GM21423 (cell line): ENCODE results near the gene NRG3.

Experiments
- ATAC-seq: cut with Tn5 transposase; IDR thresholded peaks from one replicate; pipeline ENCODE4 v1.9.1; 2021; ENCODE audit warnings: mild to moderate bottlenecking, moderate library complexity; ENCODE audit not compliant: unreplicated experiment

NRG3 gene

DNA sequence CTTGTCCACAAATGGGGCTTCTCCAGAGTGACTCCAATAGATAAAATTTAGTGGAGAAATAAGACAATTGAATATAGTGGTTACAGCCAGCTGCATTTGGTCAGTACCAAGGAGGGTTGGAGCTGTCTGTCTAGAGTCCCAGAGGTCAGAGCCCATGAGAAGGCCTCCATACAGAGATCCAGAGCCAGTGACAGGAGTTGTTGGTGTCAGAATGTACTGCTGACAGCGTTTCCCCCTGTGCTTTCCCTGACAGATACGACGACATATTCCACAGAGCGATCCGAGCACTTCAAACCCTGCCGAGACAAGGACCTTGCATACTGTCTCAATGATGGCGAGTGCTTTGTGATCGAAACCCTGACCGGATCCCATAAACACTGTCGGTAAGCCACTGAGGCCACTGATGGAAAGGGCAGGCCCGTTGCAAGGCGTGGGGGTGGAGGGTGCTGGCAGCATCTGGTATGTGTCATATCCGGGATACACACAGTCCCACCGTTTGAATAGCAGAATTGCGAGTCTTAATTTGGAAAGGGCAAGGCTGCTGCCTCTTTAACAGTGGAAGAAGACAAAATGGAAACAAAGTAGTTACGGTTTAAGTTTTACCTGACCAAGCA is 483.6 kb downstream of the NRG3 start:
- no peak for ATAC-seq

DNA sequence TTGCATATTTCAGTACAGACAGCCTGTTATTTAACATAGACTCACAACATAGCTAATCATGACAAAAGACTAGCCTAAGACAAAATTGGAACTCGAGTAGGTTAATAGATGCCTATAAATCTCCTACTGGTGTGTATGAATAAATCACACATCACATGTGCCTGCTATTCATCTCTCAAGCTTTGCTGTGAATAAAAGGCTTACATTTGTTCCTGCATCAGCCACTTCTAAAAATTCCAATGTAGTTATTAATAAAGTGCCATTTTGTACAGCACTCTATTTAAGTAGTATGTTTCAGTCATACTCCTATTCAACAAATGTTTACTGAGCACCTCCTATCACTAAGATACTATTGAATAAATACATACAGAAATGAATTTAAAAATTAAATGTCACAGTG is 486.3 kb downstream of the NRG3 start:
- ATAC-seq: no peak

DNA sequence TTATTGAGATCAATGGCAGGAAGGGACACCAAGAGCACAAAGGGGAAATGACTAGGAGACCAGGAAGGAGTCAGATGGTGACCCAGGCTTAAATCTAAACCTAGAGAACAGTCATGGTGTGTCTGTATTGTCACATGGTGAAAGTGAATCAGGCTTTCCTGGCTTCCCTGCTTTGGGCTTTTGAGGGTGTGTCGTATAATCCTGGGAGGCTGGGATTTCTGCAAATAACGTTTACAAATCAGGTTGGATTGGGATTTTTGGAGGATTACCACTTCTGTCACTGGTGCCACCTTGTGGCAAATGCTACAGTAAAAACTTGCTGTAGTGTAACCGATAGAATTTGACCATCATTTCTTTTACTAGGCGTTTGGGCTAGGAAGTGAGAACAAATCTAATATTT is 502.6 kb downstream of the NRG3 start:
- no peak for ATAC-seq

DNA sequence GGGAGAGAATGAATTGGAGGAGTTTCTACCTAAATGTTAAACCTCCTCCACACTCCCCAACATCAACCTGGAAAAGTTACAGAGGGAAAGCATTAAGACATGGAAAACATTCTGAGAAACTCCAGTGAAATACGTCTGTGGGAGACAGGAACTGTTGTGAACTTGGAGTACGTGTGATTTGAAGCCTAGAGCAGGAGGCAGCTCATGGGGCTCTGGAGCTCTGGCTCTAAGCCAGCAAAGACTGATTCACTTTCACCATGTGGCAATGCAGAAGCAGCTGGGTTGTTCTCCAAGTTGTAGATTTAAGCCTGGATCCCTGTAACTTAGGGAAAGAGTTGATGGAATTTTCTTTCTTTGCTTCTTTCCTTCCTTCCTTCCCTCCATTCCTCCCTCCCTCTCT is 503.2 kb downstream of the NRG3 start:
- no peak for ATAC-seq

DNA sequence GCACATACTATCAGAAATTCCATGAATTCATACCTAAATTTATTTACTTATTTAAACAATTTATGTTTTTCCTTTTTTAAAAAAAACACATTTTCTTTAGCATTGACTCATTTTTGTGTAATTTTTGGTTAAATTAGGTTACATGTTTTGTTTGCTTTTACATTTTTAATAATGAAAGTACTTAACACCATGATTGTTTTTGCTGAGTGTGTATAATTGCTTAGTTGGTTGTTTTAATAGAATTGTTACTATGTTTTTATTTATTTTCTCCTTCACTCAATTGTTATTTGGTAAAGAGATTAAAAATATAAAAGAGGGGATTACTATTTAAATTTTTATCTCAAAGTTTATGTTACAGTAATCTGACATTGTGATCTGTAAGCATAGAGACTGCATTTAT is 508.4 kb downstream of the NRG3 start:
- ATAC-seq: no peak

DNA sequence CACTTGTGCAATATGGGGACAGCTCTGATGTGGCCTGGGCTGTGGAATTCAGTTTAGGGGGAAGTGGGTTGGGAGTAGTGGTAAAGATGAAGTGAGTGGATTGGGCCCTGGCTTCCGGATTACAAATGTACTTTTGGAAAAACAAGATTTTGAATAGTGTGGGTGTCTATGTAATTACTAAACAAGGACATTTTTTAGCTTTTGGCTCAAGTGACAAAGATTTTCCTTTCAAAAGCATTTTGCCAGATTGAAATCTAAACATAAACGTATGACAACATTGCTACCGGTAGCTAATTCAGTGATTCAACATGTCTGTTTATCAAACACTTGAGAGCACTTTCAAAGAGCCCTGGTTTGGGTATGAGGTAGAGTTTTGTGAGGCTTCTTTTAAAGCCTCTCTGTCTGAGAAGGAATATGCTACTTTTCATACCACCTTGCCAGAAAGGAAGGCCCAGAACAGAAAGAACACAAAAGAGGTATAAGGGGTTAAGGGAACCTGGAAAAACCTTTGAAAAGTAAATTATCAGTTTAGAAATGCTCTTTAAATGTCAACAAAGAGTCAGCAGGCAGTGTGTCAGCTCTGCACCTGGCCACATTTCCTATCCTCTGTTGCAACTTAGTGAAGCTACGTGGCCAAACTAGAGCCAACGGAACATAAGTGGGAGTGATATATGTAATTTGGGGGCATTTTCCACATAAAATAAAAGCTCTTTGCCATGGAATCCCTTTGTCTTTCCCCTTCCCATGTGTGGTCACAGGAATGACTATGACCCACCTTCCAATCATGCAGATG is 516.1 kb downstream of the NRG3 start:
- ATAC-seq: no peak

DNA sequence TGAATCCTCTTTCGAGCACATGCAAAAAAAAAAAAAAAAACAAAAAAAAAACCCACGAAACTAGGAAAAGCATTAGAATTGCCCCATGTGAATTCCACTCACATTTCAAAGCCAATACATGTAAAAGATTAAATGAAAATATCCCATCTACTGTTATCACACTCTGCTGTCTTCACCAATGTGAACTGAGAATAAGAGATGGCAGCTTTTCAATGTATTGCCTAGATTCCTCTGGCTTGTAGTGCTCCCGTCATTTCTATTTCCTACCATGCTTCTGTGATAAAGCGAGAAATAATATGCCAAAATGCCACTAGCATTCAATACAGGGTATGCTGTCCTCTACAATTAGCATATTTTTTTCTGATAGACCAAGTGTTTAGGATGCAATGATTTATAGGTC is 517.0 kb downstream of the NRG3 start:
- ATAC-seq: no peak

DNA sequence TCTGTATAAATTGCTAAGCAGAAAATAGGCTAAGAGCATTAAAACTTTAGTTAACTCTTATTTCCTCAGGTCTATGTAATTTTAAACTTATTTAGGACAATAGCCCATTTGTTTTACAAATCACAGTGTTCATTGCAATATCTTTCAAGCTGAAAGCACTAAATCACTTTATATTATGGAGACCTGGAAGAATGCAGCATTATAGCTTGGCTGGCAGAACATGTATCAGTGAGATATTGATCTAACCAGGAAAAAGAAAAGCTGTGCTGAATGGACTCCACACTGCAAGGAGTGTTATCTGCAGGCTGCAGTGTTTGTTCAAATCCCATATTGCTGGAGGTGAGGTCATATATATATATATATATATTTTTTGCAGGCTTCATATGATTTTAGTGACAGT is 517.5 kb downstream of the NRG3 start:
- no peak for ATAC-seq

DNA sequence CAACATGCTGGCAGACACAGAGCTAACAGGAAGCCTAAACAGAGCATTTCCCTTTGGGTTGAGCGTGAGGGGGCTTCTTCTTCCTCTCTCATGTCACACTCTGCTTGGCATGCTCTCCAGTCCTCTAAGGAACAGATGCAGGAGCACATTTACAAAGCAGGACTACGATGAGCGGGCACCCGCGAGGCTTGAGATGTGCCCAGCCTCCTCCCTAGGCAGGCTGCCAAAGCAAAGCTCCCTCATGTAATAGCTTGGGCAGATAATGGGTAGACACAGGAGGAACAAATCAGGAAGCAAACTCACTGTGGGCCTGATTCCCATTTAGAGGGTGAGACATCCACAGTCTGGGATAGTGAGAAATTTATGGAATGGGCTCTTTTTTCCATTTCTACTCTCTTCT is 519.1 kb downstream of the NRG3 start:
- no peak for ATAC-seq

DNA sequence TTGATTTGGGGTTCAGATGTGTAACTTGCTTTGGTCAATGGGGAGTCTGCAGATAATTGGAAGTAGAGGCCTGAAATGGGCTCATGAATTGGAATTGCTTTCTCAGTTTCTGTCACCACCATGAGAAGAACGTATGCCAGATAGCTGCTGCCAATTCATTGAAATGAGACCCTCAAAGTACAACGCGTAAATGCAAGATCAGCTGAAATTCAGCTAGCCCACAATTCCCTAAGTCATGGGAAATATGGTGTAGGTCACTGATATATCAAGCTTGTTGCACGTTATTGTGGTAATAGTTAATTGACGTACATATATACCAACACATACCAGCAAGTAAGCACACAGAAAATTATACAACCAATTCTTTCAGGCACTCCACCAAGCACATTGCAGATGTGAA is 520.0 kb downstream of the NRG3 start:
- no peak for ATAC-seq

DNA sequence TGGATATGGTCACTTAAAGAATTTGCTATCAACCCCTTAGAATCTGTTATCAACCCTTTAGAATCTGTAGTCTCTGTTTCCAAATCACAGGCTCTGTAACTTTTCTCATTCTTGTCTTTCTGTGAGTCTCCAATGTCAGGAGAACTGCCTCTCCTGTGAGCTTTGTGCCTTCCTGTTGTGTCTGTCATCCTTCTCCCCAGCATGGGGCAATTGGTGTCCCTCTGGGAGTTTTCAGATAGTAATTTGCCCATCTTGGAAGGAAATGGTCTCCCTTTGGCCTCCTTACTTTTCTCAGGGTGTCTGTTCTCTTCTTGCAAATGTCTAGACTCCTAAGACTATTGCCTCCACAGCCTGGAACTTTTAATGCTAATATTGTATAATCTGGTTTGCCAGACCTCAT is 521.9 kb downstream of the NRG3 start:
- ATAC-seq: no peak

DNA sequence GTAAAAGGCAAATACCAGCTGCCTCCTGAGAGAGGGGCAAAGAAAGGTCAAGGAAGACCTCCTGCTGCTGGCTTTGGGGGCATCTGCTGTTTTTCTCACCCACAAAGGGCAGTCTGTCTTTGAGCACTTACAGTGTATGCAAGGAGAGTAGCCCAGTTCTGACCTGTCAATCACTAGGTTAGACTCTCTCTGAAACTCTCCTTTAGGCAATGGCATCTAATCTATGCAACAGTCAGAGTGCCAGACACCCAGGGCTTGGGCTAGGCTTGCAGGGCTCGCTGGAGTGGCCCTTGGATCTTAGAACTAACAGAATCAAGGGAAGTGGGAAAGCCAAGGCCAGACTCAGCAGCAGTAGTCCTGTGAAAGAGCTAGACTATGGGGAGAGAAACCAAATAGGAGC is 522.9 kb downstream of the NRG3 start:
- no peak for ATAC-seq

DNA sequence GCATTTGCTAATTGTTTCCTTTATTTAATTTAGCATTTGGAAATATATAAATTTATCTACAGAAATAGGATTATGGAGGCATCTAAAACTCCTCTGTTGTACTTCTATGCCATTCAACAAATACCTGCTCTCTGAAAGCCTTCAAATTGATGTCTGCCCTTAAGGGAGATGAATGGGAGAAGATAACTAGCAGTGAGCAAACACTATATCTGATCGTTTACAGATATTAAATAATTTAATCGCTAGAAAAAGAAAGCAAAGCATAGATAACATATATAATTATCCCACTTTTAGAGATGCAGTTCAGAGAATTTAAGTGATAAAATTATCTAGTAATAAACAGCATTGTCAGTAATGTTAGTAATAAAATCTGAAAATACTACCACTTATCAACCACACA is 524.9 kb downstream of the NRG3 start:
- no peak for ATAC-seq

DNA sequence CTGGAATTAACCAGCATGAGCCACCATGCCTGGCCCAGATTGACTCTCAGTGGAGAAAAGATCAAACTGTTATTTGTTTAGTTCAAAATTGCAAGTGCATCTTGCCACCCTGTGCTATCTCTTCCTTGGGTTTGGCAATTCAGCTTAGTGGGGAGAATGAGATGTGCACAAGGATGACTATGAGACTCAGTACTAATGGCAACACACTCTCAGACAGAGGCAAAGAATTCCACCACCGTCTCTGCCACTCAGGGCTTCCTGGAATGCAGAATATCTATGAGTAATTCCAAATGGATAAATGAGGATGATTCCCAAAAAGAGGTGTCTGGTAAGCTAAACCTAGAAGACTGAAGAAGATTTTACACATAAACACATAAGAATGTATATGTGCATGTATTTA is 525.8 kb downstream of the NRG3 start:
- no peak for ATAC-seq

DNA sequence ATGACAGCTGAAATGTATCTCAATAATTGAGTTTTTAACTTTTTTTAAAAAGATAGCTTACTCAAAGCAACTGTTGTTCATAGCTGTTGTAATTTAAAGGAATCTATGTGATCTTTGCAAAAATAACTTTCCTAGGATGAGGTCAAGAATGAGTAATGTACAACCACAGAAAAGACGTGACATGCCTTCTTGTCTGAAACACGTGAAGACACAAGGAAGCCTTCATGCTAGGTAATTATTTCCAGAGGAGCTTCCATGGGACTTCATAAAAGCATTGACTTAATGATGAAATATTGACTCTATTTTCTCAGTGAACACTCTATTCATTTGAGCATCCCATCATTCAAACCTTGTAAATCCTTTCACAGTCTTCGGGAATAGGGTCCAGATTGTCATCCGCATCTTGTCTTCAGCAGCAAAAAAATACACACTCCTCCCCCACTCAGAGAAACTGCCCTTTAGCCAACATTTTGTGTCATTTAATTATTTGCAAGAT is 528.0 kb downstream of the NRG3 start:
- ATAC-seq: no peak

DNA sequence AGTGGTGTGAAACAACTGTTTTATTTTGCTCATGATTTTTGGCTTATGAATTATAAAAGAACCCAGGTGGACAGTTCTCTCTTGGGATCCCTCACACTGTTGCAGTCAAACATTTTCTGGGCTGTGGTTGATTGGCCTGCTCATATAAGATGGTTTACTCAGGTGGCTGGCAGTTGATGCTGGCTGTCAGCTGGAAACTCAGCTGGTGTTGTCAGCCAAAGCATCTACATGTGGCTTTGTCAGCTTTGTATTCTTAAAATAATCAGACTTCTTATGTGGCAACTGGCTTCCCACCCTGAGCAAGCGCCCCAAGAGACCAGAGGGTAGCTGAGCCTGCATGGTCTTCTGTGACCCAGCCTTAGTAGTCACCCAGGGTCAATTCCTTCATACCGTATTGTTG is 534.7 kb downstream of the NRG3 start:
- ATAC-seq: no peak

DNA sequence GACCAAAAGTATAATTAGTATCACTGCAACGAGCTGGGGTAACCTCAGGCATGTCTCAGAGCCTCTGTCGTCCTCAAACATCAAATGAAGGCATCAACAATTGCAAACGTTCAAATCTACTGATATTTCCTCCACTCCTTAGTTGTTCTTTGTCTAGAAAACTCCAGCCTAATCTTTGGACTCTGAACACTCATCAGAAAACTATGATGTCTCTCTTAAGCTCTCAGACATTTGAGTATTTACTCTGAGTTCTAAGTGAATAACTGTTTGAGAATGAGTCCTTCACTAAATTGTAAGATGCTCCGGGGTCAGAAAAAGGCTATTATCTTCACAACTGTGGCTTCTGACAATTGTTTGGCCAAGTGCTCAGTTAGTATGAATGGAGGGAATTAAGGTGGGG is 536.4 kb downstream of the NRG3 start:
- no peak for ATAC-seq

DNA sequence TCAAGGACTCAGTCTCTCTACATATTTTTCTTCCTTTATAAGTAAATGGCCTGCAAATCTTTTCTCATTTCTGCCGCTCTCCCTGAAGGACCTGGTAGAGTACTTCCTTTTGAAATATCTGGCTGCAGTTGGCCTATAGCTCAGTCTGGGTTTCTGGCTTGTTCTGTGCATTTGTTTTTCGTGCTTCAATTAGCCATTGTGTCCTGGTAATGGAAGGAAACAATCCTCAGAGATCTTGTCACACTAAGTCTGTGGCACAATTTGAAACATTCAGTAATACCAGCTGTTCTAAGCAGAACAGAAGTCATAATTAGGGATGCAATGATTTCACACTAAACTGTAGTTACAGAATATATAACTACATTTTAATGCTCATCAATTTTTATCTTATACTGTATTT is 545.0 kb downstream of the NRG3 start:
- no peak for ATAC-seq

DNA sequence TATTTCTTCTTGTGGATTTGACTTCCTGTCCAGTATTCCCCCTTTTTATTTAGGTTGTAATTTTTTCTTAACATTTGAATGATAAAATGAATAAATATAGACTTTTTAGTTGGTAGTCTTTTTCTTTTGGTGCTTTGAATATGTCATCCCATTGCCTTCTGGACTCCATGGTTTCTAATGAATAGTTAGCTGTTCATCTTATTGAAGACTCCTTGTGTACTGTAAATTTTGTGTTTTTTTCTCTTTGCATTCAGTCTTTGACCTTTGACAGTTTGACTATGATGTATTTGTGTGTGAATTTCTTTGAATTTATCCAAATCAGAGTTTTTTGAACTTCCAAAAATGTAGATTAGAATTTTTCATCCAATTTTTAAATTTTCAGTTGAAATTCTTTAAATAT is 554.3 kb downstream of the NRG3 start:
- no peak for ATAC-seq

DNA sequence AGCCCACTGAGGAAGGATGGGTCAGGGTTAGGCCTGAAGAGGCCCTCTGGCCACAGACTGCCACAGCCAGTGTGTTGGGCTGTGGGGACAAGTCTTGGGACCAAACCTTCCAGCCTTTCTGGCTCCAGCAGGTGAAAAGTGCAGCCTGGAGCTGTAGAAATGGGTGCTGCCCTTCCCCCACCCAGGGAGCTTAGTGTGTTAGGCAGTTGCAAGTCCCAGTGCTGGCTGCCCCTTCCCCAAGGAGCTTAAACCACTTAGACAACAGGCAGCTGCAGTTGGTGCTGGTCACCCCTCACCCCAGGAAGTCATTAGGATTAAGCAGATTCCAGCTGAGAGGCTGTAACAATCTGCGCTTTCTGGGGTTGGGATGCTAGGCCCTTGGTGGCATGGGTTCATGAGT is 563.3 kb downstream of the NRG3 start:
- no peak for ATAC-seq

DNA sequence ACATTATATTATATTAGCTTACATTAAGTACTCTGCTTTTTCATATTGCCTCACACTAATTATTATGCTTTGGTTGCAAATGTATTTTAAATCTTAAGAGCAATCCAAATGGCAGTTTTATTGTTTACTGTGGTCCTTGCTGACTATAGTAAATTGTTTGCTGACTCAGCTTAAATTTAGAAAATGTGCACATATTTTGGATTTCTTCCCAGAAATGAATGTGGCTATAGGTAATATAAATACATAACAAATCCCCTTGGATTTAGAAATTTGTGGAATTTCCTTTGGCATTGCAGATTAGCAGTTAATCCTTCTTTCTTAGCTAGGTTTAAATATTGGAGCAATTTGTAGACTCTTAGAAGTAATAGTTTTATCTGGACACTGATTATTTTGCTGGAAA is 565.8 kb downstream of the NRG3 start:
- no peak for ATAC-seq

DNA sequence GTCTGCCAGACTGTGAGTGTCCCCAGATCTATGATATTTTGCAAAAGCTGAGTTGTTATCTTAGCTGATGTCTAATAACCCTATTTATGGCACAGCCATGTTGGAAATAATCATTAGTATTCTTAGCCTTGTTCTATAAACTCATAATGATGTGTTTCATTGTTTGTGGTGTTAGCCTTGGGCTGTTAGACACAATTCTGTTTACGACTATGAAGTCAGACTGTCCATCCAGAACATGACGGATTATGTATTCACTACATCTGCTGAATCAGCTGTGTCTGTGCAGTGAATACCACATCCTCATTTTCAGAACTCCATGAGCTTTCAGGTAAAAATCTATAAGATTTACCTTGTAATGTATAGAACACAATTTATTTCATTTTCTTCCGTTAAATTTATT is 577.1 kb downstream of the NRG3 start:
- ATAC-seq: no peak

DNA sequence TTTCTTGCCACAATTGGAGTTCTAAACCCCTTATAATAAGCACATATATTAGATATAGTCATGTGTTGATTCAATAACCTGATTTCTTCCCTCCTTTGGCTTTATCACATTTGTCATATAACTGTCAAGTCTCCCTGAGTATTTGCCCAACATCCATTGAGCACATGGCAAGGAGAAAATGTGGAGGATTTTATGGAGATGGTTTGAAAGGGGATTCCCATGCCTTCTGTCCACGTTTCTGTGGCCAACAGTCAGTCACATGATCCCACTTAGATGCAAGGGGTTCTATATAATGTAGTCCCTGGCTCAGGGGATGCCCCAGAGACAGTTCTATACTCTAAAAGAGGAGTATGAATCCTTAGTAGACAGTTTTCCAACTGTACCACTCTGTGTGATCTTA is 577.7 kb downstream of the NRG3 start:
- no peak for ATAC-seq
